GM12878 (cell line): ENCODE data around the gene NR1I3. TPM values are rescaled to one million over a fixed set of nuclear protein-coding genes. Genes with fewer than 3 reads are reported as not detected.

ENCODE experiments used
- ATAC-seq: fragments of 200-7000 bp; cut with Tn5 transposase; 3 replicates; pipeline ENCODE4 v1.9.1; 2020; ENCODE audit warnings: mild to moderate bottlenecking, moderate library complexity
- BruUV-seq: library from RNA; stranded (reverse); fragments of 400-500 nt; replicated peaks from 2 replicates; lab custom pipeline; 2021; lab: Mats Ljungman, UMichigan
- CTCF ChIA-PET: fragments of 300-600 bp; sonication (Branson Sonifier 250); formaldehyde crosslinking; extraction: SDS; loops from one replicate; lab custom pipeline; 2021; ENCODE audit warnings: inconsistent platforms; lab: Yijun Ruan, JAX
- POLR2A ChIA-PET: fragments of 350-600 bp; formaldehyde crosslinking; extraction: SDS; loops from one replicate; lab custom pipeline; 2021; ENCODE audit warnings: inconsistent platforms; lab: Charles Lee
- RAD21 ChIA-PET: fragments of 300-600 bp; sonication (Branson Sonifier 250); formaldehyde crosslinking; loops from one replicate; lab custom pipeline; 2023; ENCODE audit warnings: antibody characterized with exemption; ENCODE audit not compliant: unreplicated experiment; lab: Charles Lee
- SMC1A ChIA-PET: fragments of 300-600 bp; sonication (Branson Sonifier 250); formaldehyde crosslinking; loops from one replicate; lab custom pipeline; 2023; ENCODE audit not compliant: unreplicated experiment, uncharacterized antibody; lab: Charles Lee
- DNase-seq: peaks from one replicate; pipeline ENCODE4 v3.0.0-alpha.2; 2011; ENCODE audit warnings: low read depth, low spot score
- FAIRE-seq: peaks from 3 replicates; lab custom pipeline; 2011; peaks lifted over from hg19 to GRCh38; lab: Jason Lieb, UNC
- H2AFZ ChIP-seq: 2 replicates; pipeline ENCODE4 v1.6.0; 2011; ENCODE audit warnings: low read depth, low read length, control low read depth; ENCODE audit not compliant: control insufficient read depth
- H3K27ac ChIP-seq: 2 replicates; pipeline ENCODE4 v1.5.1; 2011; ENCODE audit warnings: control low read depth; ENCODE audit not compliant: control insufficient read depth, insufficient read depth
- H3K27me3 ChIP-seq, 2 experiments: replicated peaks in 1 of 2; 2 replicates each; pipeline versions ENCODE4 v1.6.0 to v1.6.1; 2011; ENCODE audit warnings: low read length in 1 of 2; ENCODE audit not compliant: control insufficient read depth in 2 of 2, insufficient read depth in 2 of 2
- H3K36me3 ChIP-seq, 2 experiments: 2 replicates each; pipeline ENCODE4 v1.5.1; 2011; ENCODE audit warnings: low read length in 1 of 2; ENCODE audit not compliant: control insufficient read depth in 2 of 2, insufficient read depth in 2 of 2
- H3K4me1 ChIP-seq: 2 replicates; pipeline ENCODE4 v1.6.1; 2011; ENCODE audit warnings: mild to moderate bottlenecking, low read length, moderate library complexity, mixed read lengths; ENCODE audit not compliant: control insufficient read depth, insufficient read depth
- H3K4me2 ChIP-seq: 2 replicates; pipeline ENCODE4 v1.6.0; 2011; ENCODE audit warnings: control low read depth; ENCODE audit not compliant: control insufficient read depth, insufficient read depth
- H3K4me3 ChIP-seq: fragments of 200-600 bp; sonication (generic); 2 replicates; pipeline ENCODE4 v1.5.1; 2016
- H3K79me2 ChIP-seq: 2 replicates; pipeline ENCODE4 v1.6.0; 2011; ENCODE audit warnings: low read length; ENCODE audit not compliant: control insufficient read depth, insufficient read depth
- H3K9ac ChIP-seq: 2 replicates; pipeline ENCODE4 v1.8.0; 2011; ENCODE audit warnings: low read length, control low read depth, mixed read lengths; ENCODE audit not compliant: control insufficient read depth, insufficient read depth
- H3K9me3 ChIP-seq: replicated peaks from 3 replicates; pipeline ENCODE4 v1.5.1; 2011; ENCODE audit warnings: mild to moderate bottlenecking, low read length; ENCODE audit not compliant: control insufficient read depth, insufficient read depth
- H4K20me1 ChIP-seq: 2 replicates; pipeline ENCODE4 v1.6.0; 2011; ENCODE audit not compliant: control insufficient read depth, insufficient read depth
- POU2F2 ChIP-seq: IDR thresholded peaks from 3 replicates; pipeline ENCODE4 v1.6.1; 2011; ENCODE audit warnings: low read depth, mild to moderate bottlenecking, low read length, borderline replicate concordance
- SPI1 ChIP-seq: IDR thresholded peaks from 2 replicates; pipeline ENCODE4 v1.6.1; 2011; ENCODE audit warnings: low read depth, mild to moderate bottlenecking, low read length, moderate library complexity, borderline replicate concordance; ENCODE audit not compliant: insufficient read depth
- ZNF274 ChIP-seq: IDR thresholded peaks from one replicate; pipeline ENCODE4 v1.8.0; 2011; ENCODE audit not compliant: insufficient read length, insufficient read depth
- WGBS: methylation state at CpG from one replicate; pipeline ENCODE4 v1.1.6; 2016; ENCODE audit warnings: low lambda C conversion rate; ENCODE audit not compliant: insufficient replicate concordance, insufficient coverage; ENCODE audit errors: missing lambda C conversion rate; 5-methylcytosine and 5-hydroxymethylcytosine counted together
- in situ Hi-C: fragments of 300-500 bp; cut with MboI; formaldehyde crosslinking; loops from 9 replicates; pipeline ENCODE4 v1.14.3; 2018; ENCODE audit warnings: mixed read lengths
- intact Hi-C: fragments of 100-400 bp; cut with micrococcal nuclease; formaldehyde crosslinking; loops from one replicate; pipeline ENCODE4 v1.14.2; 2022; ENCODE audit not compliant: unreplicated experiment
- polyA plus RNA-seq, 11 experiments: library from polyadenylated mRNA; depleted of rRNA in 4 of 11; unstranded in 6 of 11; stranded (reverse) in 5 of 11; fragments of >200 nt; fragmentation: Nextera tagmentation in 4 of 11; fragmentation: Illumina TruSeq in 1 of 11; extraction: Ambion mirVana in 4 of 11; extraction: Trizol in 1 of 11; gene quantifications; 1 replicate in 1 of 11; 2 replicates in 10 of 11; pipeline versions ENCODE4 v1.2.1 to v1.2.3, GENCODE V29; 2011 to 2016; ENCODE audit warnings: inconsistent platforms in 2 of 11, missing spikeins in 2 of 11, low read depth in 1 of 11
- total RNA-seq, 4 experiments: library from RNA; depleted of rRNA in 3 of 4; stranded (reverse); fragments of >200 nt in 3 of 4; fragmentation: Illumina TruSeq in 1 of 4; extraction: Trizol in 1 of 4; gene quantifications; 2 replicates each; pipeline versions ENCODE4 v1.2.1 to v1.2.3, GENCODE V29; 2013 to 2021
- TF ChIP-seq, protein P1 (sequence below): fragments of 450-650 bp; IDR thresholded peaks from 2 replicates; pipeline ENCODE4 v1.6.1; 2016; ENCODE audit warnings: mild to moderate bottlenecking, moderate library complexity, borderline replicate concordance

The NR1I3 gene
- total and polyA plus RNA-seq, 10 of the 15 experiments (the other 5 are each of a cell fraction or from before 2014, with no cell fraction given) = 0.13 to 0.52 (median 0.24) TPM; not detected in 7

GRCh38 chr1:161238039-161238473, at the start of gene NR1I3 (continued):
- TF ChIP-seq, protein P1, sequence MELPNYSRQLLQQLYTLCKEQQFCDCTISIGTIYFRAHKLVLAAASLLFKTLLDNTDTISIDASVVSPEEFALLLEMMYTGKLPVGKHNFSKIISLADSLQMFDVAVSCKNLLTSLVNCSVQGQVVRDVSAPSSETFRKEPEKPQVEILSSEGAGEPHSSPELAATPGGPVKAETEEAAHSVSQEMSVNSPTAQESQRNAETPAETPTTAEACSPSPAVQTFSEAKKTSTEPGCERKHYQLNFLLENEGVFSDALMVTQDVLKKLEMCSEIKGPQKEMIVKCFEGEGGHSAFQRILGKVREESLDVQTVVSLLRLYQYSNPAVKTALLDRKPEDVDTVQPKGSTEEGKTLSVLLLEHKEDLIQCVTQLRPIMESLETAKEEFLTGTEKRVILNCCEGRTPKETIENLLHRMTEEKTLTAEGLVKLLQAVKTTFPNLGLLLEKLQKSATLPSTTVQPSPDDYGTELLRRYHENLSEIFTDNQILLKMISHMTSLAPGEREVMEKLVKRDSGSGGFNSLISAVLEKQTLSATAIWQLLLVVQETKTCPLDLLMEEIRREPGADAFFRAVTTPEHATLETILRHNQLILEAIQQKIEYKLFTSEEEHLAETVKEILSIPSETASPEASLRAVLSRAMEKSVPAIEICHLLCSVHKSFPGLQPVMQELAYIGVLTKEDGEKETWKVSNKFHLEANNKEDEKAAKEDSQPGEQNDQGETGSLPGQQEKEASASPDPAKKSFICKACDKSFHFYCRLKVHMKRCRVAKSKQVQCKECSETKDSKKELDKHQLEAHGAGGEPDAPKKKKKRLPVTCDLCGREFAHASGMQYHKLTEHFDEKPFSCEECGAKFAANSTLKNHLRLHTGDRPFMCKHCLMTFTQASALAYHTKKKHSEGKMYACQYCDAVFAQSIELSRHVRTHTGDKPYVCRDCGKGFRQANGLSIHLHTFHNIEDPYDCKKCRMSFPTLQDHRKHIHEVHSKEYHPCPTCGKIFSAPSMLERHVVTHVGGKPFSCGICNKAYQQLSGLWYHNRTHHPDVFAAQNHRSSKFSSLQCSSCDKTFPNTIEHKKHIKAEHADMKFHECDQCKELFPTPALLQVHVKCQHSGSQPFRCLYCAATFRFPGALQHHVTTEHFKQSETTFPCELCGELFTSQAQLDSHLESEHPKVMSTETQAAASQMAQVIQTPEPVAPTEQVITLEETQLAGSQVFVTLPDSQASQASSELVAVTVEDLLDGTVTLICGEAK = no peak
- TF ChIP-seq ZNF274 = no peak

DNA sequence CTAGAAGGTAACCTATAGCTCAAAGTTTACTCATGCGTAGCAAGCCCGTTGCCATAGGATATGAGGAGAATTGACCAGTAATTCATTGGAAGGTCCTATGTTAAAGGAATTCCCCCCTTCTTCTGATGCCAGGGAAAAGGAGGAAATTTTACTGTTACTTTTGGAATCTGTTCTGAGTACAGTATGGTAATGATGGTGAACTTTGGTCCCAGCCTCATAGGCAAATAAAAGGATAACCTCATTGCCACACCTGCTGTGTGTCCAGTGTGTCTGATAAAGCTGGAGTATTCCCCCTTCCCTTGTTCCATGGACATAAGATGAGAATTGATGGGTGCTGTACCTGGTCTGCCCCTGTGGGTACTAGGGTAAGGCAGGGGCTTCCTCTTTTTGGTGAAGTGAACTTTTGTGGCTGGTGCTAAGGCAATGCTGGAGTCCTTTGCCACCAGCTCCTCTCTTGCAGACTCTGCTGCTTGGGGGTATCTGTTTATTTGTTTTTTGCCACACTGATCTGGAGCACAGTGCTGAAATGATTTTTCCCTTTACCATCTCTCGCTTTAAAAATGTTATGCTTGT, 49.6 kb upstream of the NR1I3 start:
- DNase-seq = no peak

More for the DNA sequence above, 49.6 kb upstream of the NR1I3 start:
- no peak overlapping the region for H3K4me3 ChIP-seq
- WGBS = 64% methylated on average over 3 of the region's 3 CpGs
- H2AFZ ChIP-seq = no peak overlapping the region
- H3K27ac ChIP-seq = no peak overlapping the region
- H3K9ac ChIP-seq = no peak overlapping the region
- H4K20me1 ChIP-seq = no peaks in the 10 kb centered on the region
- no TSS peak for BruUV-seq
- H3K79me2 ChIP-seq = no peaks in the 10 kb centered on the region
- H3K4me2 ChIP-seq = no peak overlapping the region
- H3K4me1 ChIP-seq = no peaks in the 10 kb centered on the region
- CTCF ChIA-PET = interaction anchor here (1.2 to 1.9 kb wide), 5 partner anchors 18 to 77 kb away, joined by 4 to 10 read pairs (median 6); partner anchors contain the start of gene TOMM40L
- H3K36me3 ChIP-seq = no peaks in the 10 kb centered on the region
- peaks cover 0 to 3% of the 10 kb centered on the region in 2 experiments; a peak in 1 of 4 replicates for H3K27me3 ChIP-seq
- ATAC-seq (peak; percentile 27; the same call in 1 of the 3 replicates), FAIRE-seq (no peak)
- in situ Hi-C loops = no loop called here
- SMC1A ChIA-PET = interaction anchor here (0.8 to 2.3 kb wide), 3 partner anchors 38 to 211 kb away, joined by 3 to 8 read pairs (median 7); no protein-coding TSS in a partner anchor
- peak; percentile 51 for TF ChIP-seq SPI1
- no peak for TF ChIP-seq POU2F2
- TF ChIP-seq, all 136 proteins: peak for 1
- ChIA-PET RAD21 (interaction anchor here (1.4 to 1.7 kb wide), 2 partner anchors 59 to 62 kb away, joined by 3 to 10 read pairs; partner anchors contain the start of gene TOMM40L), POLR2A (interaction anchor here (1.0 to 1.2 kb wide), 3 partner anchors 55 to 101 kb away, joined by 3 to 4 read pairs (median 3); partner anchors contain the start of gene TOMM40L)
- H3K9me3 ChIP-seq = no peaks in the 10 kb centered on the region
- intact Hi-C loops = no loop called here
